ENCODE data around the gene SGSH.

The SGSH gene

DNA sequence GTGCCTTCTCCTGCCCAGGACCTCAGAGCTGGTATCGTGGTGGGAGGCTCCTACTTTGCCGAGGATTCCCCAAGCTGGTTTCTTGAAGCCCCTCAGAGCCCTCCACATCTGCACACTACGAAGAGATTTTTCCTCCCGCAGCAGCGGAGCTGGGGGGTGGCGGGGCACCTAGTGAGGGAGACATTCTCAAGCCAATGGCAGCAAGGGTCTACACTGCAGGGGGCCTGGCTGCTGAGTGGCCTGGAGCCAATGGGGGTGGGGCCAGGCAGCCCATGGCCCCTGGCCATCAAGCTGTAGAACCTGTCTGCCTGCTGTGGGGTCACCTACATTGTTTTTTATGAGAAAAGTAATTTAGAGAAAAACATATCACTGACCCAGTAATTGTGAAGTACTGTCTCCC, 5.1 kb upstream of the SGSH start:
- DNase-seq = no peak

DNA sequence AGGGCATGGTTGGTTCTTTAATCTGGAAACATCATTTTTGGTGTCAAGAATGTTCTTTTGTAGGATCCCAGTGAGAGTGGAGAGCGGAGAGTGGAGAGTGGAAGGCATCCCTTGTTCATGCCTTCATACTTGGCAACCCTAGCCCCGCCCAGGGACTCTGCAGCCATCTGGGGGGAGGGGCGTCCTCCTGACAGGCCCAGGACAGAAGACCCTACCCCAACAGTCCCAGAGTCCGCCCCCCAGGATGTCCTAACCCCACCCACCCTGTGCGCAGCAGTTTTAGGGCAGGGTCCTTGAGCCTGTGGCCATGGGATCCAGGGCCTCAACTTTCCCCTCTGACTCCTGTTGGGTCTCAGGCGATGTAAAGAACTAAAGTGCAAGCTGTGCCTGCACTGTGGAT, 4.5 kb upstream of the SGSH start:
- DNase-seq = no peak

DNA sequence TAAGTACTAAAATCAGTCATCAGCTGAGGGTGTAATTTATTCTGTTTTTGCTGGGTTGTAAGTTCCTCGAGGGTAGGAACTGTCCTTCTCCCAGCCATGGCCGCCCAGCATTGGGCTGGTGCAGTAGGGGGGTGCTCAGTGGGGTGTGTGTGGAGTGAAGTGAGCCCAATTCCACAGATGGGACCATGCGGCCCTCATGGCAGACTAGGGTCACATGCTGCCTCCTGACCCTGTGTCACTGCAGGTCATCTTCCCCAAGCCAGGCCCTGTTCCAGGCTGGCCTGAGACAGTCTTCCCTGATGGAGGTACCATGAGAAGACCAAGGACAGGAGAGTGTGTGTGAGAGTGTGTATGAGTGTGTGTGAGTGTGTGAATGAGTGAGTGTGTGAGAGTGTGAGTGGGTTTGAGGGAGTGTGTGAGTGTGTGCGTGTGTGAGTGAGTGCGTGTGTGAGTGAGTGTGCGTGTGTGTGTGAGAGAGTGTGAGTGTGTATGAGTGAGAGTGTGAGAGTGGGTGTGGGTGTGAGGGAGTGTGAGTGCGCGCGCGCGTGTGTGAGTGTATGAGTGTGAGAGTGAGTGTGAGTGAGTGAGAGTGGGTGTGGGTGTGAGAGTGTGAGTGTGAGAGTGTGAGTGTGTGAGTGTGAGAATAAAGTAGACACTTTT, 3.8 kb upstream of the SGSH start:
- DNase-seq = no peak

DNA sequence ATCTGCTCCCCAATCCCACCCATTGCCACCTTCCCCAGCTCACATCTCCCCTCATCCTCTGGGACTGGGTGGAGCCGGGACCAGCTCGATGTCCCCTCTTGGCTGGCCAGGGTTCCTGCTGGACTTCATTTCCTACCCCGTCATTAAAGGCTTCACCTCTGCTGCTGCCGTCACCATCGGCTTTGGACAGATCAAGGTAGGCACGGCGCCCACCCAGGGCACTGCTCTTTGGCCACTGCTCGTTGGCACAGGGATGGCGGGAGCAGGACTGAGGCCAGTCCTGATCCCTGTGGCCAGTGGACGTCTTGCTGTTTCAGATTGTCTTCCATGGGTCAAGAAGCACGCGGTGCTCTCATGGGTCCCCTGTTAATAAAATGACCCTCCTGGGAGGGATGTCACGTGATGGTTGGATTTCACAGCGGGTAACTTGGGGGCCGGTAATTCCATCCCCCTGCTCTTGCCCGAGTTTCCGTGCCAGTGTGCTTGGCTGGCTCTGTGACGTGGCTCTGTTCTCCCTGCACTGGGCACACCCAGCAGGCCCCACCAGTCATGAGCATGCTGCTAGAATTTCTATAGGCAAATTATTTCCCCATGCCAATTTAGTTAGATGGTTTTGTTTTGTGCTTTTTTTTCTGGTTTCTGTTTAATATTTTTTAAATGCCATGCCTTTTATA, 3.1 kb upstream of the SGSH start:
- DNase-seq = no peak

DNA sequence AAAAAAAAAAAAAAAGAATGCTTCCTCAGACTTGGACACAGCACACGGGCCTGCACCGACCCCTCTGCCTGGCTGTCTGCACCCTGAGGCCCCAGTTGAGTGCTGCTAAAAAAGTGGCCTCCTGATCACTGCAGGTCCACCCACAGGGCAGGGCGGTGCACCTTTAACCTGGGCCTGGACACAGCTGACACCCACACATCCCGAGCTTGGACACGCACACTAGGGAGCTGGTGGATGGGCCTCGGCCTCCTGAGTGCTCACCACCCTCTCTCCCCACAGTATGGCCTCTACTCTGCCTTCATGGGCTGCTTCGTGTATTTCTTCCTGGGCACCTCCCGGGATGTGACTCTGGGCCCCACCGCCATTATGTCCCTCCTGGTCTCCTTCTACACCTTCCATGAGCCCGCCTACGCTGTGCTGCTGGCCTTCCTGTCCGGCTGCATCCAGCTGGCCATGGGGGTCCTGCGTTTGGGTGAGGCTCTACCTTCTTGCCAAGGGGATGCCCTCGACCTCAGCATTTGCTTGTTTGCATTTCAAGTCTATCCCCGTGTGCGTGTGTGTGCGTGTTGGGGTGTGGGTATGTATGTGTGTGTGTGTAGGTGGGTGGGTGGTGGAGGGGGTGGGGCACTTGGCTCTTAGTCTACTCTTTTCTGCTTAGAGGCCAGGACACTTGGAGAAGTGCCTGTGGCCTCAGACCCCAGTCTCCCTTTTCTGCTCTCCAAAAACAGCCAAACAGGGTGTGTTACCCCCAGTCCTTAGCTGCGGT, 2.4 kb upstream of the SGSH start:
- DNase-seq = no peak

DNA sequence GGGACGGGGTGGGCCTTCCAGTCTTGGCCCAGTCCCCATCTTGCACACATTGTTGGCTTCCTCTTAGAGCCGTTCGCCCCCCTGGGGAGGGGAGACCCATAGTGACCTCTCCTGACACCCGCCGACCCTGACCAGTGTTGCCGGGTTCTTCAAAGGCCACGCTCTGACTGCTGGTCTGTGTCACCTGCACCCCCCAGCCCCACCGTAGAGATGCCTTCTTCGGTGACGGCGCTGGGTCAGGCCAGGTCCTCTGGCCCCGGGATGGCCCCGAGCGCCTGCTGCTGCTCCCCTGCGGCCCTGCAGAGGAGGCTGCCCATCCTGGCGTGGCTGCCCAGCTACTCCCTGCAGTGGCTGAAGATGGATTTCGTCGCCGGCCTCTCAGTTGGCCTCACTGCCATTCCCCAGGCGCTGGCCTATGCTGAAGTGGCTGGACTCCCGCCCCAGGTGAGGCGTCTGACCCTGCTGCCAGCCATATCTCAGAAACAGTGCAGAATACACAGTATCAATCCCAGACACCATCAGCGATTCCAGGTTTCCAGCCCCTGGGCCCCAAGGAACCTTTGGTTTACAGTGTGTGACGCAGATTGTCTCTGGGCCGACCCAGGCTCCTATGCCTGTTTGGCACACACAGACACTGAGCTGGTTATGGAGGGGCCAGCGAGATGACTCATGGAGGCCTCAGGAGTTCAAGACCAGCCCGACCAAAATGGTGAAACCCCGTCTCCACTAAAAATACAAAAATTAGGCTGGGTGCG, 1.4 kb upstream of the SGSH start:
- DNase-seq = no peak

DNA sequence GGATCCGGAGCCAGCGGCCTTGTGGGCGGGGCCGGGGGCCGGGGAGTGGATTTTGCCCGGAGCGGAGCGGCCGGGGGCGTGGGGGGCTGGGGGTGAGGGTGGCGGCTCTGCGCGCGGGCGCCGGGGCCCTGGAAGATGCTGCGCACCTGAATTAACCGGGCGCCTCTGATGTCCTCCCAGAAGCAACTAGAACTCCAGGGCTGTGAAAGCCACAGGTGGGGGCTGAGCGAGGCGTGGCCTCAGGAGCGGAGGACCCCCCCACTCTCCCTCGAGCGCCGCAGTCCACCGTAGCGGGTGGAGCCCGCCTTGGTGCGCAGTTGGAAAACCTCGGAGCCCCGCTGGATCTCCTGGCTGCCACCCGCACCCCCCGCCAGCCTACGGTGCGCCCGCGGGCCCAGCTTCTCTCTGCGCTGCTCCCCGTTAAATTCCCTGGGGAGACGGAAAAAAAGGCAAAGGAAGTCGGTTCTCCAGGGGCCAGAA, 643 bp upstream of the SGSH start:
- DNase-seq = peak; percentile 49

DNA sequence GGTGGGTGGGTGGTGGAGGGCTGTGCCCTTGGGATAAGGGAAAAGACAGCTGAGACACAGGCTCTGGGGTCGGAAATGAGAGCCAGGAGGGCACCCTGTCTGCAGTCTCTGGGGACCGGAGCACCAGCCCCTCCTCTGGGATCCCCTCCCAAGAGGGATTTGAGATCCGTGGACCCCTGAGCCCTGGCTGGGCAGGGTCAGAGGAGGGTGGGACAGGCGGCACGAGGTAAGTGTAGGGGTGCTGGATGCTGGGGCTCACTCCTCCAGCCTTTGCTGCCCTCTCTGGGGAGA, 425 bp downstream of the SGSH start:
- no peak for DNase-seq

DNA sequence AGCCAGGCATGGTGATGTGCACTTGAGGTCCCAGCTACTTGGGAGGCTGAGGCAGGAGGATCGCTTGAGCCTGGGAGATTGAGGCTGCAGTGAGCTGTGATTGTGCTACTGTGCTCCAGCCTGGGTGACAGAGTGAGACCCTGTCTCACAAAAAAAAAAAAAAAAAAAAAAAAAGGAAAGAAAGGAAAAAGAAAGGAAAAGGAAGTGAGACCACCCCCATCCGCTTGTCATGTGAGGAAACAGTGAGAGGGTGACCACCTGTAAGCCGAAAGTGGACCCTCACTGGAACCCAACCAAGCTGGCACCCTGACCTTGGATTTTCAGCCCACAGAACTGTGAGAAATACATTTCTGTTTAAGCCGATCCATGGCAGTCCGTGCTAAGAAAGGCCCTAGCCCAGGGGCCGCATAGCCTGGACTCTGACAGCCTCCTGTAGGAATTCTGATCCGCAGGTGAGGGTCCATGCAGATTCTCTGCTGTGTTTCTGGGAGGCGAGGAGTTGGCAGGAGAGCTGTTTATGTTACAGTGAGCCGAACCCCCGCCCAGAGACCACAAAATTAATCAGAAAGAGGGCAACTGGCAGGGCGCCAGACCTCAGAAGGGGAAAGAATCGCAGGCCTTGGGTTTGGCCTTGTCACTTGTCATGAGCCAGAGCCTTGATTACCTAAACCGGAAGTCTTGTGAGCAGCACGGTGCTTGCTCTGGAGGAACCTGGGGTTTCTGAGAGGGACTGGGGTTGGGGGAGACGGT, 945 bp downstream of the SGSH start:
- peak; percentile 93 for DNase-seq

DNA sequence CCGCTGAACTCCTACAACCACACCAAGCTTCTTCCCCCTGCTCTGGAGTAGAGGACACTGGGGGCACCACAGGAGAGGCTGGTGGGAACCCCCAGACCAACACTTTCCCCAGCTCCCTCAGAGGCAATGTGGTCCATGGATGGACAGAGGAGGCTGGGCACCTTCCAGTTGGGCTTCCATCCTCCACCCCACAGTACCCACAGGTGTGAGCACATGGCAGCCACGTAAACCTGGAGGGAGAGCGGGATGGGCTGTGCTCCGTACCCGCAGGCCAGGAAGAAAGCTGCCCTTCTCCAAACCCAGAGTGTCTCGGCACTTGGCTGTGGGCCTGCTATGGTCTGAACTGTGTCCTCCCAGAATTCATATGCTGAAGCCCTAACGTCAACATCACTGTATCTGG, 1.7 kb downstream of the SGSH start:
- DNase-seq = no peak

DNA sequence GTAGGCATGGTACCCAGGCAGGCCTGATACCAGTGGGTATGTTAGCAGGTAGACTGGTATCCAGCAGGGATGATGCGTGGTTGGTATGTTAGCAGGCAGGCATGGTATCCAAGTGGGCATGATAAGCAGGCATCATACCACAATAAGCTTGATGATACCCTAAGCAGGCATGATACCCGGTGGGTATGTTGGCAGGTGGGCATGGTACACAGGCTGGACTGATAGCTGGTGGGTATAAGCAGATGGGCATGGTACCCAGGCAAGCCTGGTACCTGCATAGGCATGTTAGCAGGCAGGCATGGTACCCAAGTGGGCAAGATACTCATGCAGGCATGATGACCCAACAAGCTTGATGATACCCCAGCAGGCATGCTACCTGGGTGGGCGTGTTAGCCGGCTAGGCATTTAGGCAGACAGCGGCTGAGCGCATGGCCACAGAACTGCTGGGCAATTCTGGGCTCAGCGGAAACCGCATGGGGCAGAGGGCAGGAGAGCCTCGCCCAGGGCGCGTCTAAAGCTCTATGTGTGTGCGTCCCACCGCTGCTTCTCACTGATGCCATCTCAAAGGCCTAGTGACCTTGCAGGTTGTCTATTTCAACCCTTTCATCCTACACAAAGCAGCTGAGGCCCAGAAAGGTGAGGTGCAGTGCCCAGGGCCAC, 2.3 kb downstream of the SGSH start:
- DNase-seq = no peak

DNA sequence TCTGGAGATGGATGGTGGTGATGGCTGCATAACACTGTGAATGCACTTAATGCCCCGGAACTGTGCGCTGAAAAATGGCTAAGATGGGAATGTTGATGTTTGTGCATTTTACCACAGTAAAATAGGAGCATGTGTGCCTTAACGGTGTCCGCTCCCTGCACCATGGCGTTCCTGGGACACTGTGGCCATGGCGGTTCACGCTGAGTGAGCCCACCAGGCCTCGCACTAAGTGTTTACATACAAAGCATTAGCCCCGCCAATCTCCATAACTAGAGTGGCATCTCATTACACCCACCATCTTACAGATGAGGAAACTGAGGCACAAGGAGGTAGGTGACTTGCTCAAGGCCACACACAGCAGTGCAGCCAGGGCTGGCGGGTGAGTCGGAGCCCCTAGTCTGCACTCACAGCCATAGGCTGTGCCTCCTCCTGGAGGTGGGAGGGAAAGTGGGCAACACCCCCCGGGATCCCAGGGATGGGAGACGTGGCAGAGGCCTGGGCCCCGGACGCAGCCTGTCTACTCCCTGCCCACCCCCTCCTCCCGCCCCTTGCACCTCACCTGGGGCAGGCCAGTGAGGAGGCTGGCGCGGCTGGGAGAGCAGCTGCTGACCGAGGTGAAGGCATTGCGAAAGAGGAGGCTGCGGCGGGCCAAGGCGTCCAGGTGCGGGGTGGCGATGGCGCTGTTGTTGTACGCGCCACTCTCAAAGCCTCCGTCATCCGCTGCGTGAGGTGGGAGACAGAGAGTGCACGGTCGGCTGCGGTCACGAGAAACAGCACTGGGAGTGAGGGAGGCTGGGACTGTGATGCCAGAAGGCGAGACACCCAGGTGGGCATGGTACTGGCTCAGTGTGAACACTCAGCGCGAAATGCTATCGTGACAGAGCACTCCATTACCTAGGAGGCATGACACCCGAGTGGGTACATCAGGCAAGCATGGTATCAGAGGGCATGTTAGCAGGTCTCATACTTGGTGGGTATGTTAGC, 3.4 kb downstream of the SGSH start:
- DNase-seq = no peak

DNA sequence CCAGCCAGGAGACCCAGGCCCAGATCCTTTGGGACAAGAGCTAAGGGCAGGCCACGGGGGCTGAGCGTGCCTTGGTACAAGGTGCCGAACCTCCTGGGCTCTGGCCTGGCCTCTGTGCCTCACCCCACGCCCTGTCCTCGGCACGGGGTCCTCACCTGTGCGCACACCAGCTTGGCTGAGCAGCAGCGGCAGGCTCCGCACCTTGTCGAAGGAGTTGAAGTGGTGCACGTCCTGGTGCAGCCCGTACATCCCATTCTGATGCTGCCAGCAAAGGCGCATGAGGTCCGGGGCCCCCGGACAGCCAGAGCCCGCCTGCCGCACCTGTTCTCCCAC, 5.3 kb downstream of the SGSH start:
- no peak for DNase-seq

DNA sequence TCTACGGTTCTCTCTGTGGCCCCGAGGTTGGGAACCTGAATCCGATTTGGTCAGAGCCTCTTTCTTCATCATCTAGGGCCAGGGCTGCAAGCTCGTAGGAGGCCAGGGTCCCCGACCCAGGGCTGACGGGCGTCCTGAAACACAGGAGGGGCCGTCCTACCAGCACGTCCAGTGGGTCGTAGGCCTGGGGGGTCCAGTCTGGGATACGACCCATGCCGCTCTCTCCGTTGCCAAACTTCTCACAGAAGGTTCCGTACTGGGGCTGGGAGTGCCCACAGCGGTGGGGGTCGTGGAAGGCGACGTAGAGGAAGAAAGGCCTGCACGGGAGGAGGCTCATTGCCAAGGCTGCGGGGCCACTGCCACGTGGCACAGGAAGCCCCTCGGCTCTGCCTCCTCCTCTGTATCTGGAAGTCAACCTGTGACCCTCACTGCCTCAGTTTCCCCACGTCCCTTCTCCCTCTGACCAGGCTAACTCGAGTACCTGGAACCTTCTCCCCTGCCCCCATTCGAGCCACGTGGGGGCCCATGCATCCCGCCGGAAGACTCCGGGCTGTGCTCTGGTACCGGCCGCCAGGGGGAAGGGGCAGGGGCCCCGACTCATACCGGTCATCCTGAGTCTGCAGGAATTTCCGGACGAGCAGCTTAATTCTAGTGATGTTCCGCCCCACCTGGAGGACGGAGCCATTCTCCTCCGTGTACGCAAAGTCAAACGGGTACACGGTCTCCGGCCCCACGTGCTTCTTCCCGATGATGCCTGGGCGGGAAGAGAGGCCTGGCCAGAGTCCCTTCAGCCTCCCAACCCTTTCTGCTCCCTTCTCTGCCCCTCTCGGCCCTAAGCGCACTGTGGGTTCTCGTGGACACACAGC, 5.9 kb downstream of the SGSH start:
- DNase-seq = no peak

DNA sequence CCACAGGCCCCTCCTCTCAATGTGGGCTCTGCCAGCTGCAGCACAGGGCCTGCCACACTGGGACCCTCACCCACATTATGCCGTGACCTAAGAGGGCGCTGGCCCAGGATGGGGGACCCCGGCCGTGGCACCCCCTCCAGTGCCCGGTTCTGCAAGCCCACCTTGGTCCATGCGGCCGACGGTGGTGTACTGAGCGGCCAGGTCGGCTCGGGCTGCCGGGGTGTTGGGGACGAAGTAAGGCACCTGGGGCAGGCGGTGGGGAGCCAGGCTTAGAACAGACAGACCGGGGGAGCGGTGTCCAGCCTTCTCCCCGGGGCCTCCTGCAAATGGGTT, 6.5 kb downstream of the SGSH start:
- DNase-seq = no peak

DNA sequence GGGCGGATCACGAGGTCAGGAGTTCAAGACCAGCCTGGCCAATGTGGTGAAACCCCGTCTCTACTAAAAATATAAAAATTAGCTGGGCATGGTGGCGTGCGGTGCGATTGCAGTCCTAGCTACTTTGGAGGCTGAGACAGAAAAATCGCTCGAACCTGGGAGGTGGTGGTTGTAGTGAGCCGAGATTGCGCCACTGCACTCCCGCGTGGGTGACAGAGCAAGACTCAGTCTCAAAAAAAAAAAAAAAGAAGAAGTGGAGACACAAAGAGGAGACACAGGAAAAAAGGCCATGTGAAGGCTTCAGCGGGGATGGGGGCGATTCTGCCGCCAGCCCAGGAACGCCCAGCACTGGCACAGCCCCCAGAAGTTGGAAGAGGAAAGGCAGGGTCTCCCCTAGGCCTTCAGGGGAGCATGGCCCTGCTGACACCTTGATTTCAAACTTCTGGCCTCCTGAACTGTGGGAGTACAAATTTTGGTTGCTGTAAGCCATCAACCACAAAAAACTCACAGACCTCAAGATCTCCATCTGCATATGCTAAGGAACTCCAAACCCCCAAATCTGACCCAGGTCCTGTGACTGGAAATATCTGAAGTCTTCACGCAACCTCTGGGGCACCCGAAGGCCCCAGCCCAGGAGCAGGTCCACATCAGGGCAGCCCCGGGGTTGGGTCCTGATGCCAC, 7.0 kb downstream of the SGSH start:
- DNase-seq = no peak

DNA sequence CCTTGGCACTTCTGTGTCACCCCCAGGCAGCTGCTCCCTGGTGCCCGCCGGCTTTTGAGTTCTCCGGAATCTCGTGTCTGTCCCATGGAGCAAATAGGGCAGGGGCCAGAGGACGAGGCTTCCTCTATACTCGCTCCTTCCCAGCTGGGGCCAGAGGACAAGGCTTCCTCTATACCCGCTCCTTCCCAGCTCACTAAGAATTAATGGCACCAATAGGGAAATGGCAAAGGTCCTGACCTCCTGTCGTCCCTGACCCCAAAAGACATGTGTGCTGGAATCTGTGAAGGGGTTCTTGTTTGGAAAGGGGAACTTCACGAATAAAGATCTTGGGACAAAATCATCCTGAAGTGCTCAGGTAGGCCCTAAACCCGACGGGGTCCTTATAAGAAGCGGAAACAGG, 7.6 kb downstream of the SGSH start:
- DNase-seq = no peak

DNA sequence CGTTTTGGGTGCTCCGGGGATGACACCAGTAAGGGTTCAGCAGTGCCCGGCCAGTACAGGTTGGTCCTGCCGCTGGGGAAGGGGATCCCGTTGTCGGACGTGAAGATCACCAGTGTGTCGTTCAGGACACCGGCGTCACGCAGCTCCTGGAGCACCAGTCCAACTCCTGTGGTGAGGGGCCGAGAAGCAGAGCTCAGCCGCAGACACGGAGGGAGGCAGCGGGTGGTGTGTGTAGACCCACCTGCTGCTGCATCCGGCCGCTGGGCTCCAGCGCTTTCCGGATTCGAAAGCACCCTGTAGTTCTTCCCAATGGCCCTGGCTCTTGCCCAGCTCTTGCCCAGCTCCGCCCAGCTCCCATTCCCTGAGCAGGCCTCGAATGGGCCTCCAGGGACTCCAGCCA, 8.0 kb downstream of the SGSH start:
- DNase-seq = no peak

DNA sequence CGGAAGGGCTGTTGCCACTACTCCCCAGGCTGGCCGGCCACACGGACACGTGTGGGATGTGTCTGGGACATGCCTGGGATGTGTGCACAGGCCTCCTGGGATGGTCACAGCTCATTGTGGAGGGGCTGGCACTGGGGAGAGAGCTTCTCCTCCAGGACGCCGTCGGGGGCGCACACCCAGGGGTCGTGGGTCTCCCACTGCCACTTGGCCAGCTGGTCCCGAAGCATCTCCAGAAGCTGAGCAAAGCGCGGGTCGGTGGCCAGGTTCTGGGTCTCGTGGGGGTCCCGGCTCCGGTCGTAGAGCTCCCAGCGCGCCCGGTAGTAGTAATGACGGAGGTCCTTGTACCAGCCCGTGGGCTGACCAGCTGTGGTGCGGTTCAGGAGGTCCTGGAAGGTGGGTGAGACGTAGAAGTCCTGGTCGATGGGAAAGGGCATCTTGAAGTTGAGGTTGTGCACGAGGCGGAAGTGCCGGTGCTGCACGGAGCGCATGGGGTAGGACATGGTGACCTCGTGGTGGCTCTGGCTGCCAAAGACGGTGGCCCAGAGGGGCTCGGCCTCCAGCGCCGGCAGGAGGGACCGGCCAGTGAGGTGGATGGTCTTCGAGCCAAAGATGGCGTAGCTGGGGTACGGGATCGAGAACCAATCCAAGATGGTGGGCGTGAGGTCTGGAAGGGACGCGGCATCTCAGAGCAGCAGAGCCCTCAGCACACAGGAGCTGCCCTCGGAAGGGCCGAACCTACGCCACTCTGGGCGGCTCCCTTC, 9.6 kb downstream of the SGSH start:
- no peak for DNase-seq
